Measurements from ENCODE around the gene OTUB1.
A peak's percentile ranks its signal among the peaks of the same experiment; 100 is the strongest.

Gene OTUB1

DNA sequence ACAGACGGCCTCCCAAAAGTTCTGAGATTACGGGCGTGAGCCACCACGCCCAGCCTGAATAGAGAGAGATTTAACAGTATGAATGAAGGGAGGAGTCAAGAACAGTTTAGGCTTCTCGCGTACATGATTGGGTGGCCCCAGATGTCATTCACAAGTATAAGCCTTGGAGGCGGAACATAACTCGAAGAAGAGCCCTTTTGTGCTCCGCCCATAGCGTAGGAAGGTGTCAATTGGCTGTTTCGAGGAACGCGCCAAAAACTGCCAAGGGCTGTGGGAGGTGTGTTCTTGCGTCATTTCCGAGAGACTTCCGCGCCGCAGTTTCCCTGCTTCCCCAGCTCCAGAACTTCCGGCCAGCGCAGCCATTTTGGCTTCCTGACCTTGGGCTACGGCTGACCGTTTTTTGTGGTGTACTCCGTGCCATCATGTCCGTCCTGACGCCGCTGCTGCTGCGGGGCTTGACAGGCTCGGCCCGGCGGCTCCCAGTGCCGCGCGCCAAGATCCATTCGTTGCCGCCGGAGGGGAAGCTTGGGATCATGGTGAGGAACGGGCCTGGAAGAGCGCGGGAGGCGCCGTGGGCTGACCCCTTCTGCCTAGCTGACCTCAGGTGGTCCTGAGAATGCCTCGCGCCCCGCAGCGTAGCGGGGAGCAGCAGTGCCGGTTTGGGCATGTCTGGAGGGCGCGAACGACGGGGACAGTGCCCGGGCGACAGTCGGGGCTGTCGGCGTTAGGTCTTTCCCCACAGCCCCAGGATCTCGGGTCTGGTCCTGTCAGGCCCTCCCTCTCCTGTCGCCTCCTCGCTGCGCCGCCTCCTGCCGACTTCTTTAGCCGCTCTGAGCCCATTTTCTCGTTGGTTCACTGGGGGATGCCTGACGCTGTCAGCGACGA, 11.7 kb upstream of the OTUB1 start, which contains the start of gene COX8A:
Gene COX8A, plus strand, starts transcription at position 362 of the 885 bp plus-strand sequence. Its CDS starts 61 bp downstream, at position 423.
- peak; percentile 94 to 95 for DNase-seq (ENCODE audit: low read depth in 2 of 2)

DNA sequence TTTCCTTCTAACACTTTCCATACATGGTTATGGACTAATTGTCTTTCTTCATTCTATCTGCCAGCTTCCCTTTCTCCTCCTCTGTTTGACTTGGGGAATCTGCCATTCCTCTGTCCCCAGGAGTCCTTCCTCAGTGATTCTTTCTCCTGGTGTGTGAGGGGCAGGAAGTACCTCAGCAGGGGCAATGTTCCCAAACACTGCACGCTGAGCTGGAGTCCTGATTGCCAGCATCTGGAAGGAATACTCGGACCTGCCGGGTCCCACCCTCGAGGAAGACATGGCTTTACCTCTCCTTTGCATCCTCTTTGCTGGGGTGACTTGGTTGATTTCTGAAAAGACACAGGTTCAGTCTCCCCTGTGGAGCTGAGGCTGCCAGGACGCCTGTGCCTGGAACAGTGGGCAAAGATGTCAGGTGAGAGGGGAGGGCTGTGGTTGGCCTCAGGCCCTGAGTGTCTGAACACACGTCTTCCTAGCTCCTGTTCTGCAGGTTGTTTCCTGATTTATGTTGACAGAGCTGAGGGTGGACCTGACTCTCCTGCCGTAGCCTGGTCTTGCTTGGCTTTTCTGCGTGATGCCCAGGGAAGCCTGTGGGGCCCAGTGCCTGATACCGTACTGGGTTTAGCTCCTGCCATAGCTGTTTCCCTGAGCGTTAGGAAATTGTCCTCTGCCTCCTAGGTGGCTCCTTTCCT, 7.5 kb upstream of the OTUB1 start:
- no peak for DNase-seq (ENCODE audit: low read depth in 2 of 2)

GRCh38 chr11:63979426-63979825, 6.8 kb upstream of the OTUB1 start:
- no peak for DNase-seq (ENCODE audit: low read depth in 2 of 2)

DNA sequence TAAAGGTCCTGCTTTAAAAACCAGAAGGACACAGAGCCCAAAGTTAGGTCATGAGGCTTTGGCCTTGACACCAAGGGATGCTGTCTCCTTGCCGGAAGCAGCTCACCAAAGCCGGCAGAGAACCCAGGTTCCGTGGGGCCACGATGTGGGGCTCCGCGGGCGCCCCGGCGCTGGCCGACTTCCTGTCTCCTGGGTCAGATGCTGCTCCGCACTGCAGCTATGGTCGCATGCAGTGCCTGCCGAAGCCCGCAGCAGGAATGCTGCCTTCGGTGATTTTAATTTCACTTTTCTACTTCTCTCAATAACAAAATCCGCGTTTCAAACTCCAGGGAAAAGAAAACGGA, 454 bp upstream of the OTUB1 start:
- peak; percentile 55 to 69 for DNase-seq (ENCODE audit: low read depth in 2 of 2)

DNA sequence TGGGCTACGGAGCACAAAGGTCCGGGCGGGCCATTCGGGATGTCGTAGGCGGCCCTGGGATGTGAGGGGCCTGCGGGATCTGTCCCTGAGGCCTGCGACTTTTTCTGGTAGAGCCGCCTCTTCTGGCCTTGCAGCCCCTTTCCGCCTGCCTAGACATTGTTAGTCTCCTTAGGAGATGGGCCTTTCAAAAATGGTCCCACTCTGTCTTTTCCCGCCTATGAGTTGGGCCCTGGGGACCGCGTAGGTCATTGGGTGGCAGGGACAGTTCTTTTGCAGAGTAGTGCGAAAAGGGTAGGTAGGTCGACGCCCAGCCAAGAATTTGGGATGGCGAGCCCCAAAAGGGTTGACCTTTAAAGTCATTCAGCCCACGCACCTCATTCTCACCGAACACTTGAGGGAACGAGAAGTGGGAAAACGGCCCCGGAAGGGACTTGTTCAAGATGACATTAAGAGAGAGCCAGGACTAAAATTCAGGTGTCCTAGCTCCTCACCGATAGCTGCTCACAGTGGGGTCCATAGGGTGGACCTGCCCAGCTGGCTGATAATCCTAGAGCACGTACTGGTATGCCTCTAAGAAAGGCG, 785 bp downstream of the OTUB1 start:
- no peak for DNase-seq (ENCODE audit: low read depth in 2 of 2)

DNA sequence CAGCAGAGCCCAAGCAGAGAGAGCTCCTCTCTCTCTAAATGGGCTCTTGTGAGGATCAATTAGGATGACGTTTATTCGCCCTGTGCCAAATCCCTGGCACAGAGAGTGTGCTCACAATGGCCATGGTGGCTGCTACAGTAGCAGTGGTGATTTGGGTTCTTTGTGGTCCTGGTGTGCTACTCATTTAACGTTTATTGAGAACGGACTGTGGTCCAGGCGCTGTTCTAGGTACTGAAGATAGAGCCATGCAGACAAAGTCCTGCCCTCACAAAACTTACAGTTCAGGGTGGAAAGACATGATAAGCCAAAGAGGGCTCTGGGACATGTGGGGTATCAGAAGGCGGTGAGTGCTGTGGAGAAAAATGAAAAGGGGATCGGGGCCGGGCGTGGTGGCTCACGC, 5.3 kb downstream of the OTUB1 start:
- DNase-seq (ENCODE audit: low read depth in 2 of 2): no peak

DNA sequence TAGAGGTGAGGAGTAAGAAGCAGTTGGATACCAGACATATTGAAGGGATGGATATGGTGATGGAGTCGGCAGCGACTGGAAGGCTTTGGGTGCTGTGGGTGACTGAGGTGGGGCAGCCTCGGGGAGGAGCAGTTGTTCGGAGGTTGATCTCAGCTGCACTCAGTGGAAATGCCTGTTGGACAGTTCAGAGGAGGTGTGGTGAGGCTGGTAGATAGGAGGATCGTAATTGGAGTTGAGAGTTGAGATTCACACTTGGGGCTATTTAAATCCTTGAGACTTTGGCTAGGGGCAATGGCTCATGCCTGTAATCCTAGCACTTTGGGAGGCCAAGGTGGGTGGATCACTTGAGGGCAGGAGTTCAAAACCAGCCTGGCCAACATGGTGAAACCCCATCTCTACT, 6.9 kb downstream of the OTUB1 start:
- no peak for DNase-seq (ENCODE audit: low read depth in 2 of 2)

DNA sequence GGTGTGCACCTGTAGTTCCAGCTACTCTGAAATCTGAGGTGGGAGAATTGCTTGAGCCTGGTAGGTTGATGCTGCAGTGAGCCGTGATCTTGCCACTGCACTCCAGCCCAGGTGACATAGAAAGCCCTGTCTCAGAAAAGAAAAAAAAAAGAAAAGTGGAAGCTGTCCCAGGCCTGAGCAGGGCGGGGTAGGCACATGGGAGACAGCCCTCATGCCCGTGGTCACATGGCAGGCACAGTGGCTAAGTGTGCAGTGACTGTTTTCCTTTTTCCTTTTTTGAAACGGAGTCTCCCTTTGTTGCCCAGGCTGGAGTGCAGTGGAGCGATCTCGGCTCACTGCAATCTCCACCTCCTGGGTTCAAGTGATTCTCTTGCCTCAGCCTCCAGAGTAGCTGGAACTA, 7.8 kb downstream of the OTUB1 start:
- DNase-seq (ENCODE audit: low read depth in 2 of 2): no peak

- no peak for DNase-seq (ENCODE audit: low read depth in 2 of 2)
Observed at GRCh38 chr11:63996512-63996911, 10.3 kb downstream of the OTUB1 start.

GRCh38 chr11:63997104-63997700, 11.0 kb downstream of the OTUB1 start:
- no peak for DNase-seq (ENCODE audit: low read depth in 2 of 2)

DNA sequence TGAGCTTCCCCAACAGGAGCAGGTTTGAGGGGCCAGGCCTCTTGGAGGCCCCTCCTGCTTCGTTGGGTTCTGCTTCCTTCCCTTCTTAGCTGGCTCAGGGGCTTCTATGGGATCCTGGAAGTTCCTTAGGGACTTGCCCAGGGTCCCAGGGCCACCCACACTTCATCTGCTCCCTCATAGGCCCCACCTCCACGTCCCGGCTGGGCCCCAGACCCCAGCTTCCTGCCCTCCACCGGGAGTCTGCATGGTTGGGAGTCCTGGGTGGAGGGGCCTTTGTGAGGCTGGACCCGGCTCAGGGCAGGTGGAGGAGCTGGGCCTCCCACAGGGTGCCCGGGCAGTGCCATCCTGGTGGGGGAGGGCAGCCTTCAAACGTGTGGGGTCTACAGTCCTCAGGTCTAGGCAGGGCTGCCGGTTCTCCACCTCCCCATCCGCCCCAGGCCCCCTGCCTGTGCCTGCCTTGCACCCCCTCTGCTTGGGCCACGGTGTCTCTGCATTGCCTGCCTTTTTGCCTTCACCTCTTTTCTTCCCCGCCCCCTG, 11.6 kb downstream of the OTUB1 start:
- DNase-seq (ENCODE audit: low read depth in 2 of 2): no peak

DNA sequence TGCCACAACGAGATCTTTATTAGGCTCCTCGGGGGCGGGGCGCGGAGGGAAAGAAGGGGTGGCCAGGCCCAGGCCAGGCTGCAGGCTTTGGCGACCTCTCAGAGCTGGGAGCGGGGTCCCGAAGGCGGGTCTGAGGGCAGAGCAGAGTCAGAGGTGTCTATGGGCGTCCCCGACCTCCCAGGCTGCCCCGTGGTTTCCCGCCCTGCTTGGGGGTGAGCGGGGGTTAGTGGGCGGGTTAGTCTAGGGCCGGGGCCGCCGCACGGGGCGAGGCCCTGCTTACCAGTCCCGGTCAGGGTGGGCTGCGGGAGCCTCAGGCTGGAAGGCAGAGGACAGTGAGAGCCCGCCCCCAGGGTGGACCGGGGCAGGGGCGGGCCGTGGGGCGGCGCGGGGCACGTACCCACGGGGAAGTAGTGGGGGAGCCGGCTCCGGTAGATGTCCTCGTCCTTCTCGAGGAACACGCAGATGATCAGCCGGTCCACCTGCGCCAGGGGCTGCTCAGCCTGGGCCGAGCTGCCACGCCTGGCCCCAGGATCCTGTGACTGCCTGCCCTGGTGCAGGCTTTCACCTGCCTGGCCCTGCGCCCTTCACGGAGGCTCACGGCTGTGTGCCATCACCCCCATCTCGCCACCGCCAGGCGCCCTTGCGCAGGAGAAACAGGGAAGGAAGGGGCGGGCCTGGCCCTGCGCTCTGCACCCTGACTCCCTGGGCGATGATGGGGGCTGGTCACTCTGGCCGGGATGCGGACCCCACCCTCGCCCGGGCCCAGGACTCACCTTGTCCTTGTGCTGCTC, 12.5 kb downstream of the OTUB1 start:
- DNase-seq (ENCODE audit: low read depth in 2 of 2): no peak

DNA sequence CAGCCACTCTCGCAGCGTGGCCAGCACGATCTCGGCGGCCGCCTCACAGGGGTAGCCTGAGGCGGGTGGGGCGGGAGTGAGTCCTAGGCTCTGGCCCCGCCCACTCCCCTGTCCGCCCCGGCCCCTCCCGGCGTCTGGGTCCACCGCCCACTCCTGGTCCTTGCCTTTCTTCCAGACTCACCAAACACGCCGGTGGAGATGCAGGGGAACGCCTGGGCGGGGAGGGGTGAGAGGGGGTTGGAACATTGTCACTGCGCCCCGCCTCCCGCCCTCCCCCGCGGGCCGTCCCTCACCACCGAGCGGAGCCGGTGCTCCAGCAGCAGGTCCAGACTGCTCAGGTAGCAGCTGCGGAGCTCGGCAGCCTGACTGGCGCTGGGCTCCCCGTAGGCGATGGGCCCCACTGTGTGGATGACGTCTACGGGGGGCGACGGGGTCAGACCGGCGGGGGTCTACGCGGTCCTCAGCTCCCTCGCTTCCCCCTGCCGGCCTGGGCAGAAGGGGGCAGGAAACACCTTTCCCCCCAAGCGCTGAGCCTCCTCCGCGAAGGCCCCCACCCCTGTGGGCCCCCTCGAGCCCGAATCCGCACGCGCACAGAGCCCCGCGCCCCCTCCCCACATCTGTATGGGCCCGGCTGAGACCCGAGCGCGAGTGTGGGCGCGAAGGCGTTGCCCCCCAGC, 13.2 kb downstream of the OTUB1 start:
- peak; percentile 28 to 32 for DNase-seq (ENCODE audit: low read depth in 2 of 2)

DNA sequence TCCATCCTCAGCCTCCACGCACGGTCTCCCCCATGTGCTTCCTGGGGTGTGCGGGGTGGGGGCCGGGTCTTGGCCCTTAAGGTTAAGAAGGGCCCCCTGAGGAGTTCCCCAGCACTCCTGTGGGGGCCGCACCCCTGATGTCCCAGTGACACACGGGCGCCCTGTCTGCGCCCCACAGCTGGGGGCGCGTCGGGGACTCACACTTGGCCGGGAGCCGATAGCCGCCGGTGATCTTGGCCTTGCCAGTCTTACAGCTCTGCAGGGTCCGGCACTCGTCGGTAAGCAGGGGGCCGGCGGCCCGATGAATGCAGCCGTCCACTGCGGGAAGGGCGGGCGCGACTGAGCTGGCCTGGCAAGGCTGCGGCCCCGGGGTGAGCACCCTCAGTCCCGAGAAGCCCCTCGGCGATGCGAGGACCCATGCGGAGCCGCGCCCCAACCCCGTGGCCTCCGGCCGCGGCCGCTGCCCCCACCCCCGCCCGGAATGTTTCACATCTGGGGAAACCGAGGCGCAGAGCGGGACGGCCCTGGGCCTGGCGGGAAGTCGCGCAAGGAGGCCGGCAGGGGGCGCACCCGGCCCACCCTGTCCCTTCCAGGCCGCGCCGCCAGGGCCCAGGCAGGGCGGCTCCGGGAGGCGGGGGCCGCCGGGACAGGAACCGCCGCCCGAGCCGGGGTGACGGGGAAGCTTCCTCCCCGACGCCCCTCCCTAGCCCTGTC, 13.9 kb downstream of the OTUB1 start:
- peak; percentile 61 to 62 for DNase-seq (ENCODE audit: low read depth in 2 of 2)

DNA sequence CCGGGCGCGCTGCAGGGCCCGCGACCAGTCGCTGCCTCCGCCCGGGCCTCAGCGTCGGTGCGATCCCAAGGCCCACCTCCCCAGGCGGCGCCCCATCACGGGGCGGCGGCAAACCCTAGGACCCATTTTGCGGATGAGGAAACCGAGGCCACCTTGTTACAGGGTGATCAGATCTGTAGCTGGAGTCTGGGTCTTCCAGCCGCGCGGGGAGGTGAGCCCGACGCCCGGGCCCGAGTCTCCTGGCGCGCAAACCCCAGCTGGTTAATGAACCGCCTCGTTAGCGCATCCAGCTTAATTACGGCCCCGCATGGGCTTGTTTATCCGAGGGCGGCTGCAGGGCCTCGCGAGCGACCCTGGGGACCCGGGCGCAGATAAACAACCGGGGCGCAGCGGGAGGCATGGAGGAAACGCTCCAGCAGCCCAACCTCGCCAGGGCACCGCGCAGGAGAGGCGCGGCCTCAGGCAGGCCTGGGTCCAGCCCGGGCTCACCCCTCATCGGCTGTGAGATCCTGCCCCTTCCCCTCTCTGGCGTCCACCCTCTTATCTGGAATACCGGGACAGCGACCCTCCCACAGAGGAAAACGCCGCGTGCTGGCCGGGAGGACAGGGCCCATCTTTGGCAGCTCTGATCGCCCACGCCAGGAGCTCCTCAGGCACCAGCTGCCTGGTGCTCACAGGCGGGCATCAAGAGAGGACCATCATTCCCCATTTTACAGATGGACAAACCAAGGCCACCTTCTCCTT, 14.7 kb downstream of the OTUB1 start:
- DNase-seq (ENCODE audit: low read depth in 2 of 2): no peak

- DNase-seq (ENCODE audit: low read depth in 2 of 2): no peak
Observed at GRCh38 chr11:64001484-64002420, 15.5 kb downstream of the OTUB1 start.

- DNase-seq (ENCODE audit: low read depth in 2 of 2): no peak
Observed at GRCh38 chr11:64003807-64004589, 17.8 kb downstream of the OTUB1 start.
